Stimulated activated CD8-positive, alpha-beta memory T cell treated with anti-CD3 and anti-CD28 coated beads, Interleukin-12 subunit alpha, Interleukin-12 subunit beta, amount 100 ng/mL, for 1 hour (primary cell): ENCODE results near the gene MDH1B.
"Not testable (repeated sequence)": the region's sequence is repeated elsewhere in the genome, so short reads cannot be mapped to it uniquely, and the experiment has no call there.

Experiments used
- DNase-seq: peaks from one replicate; pipeline ENCODE4 v3.0.0-alpha.2; 2020; ENCODE audit warnings: low read depth

MDH1B gene

DNA sequence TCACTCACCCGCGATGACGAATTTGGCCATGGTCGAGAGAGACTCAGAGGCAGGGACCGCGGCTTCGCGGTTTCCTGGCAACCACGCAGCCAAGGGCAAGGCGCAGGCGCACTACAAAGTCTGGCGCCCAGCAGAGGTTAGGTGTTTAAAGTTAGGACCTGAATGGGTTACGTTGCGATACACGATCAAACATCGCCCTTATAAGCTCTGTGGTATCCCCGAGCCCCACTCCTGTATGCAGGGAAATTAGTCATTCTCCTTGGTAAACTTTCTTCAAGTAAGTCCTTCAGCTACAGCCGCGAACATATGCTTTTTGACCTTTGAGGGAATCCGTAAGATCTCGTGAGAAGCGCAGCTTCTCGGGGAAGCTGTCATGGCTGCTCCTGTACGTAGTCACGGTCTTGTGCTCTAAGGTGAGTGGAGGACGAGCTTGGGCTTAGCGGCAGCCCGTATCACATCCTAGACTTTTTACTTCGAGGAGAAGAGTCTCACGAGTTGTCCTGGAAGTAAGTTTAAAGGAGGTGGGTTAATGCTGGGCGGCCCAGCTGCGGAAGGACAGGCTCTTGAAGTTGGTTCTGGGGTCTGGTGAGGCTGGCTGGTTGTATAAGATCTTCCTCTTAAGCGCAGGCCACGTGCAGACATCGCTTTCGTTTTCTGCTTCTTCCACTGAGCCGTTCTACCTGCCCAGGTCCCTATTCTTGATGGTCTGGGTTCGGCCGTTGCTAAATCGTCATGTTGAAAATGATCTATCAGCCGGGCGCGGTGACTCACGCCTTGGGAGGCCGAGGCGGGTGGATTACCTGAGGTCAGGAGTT, at the start of gene MDH1B, which contains the start of gene FASTKD2:
MDH1B (minus strand) TSS at position 87 of the 815 bp plus-strand sequence; CDS start at position 30, 57 bp downstream.
FASTKD2 (plus strand) TSS at position 365 of the 815 bp plus-strand sequence. CDS start 1,088 bp downstream, outside the sequence.
- peak; percentile 65 for DNase-seq

DNA sequence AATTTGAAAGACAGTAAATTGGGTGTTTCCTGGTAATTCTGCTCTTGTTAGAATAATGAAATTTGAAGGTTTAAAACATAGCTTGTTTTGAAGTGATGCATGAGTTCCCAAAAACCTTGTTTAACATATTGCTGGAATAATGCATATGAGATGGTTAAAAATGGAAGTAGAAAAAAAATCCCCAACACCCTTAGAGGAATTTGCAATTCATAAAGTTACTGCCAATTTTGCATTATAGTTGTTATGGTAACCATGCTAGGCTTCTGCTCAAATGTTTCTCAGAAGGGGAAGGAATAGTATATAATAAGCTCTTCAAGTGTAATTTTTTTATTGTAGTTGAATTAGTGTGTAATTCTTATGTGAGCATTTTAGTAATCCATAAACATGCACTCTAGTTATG, 49.4 kb upstream of the MDH1B start:
- no peak for DNase-seq

DNA sequence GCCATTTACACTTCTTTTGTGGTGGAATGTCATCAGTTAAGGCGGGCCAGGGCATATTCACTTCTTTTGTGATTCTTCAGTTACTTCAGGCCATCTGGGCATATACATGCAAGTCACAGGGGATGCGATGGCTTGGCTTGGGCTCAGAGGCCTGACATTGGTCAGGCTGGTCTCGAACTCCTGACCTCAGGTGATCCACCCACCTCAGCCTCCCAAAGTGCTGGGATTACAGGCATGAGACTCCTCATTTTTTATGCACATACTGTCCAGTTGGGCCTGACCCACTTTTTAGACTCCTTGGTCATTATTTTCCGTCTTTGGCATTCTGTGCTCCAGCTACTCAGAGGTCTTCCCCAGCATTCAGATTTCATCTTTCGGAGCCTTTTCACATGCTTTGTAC, 47.3 kb upstream of the MDH1B start:
- DNase-seq: not testable (repeated sequence)

DNA sequence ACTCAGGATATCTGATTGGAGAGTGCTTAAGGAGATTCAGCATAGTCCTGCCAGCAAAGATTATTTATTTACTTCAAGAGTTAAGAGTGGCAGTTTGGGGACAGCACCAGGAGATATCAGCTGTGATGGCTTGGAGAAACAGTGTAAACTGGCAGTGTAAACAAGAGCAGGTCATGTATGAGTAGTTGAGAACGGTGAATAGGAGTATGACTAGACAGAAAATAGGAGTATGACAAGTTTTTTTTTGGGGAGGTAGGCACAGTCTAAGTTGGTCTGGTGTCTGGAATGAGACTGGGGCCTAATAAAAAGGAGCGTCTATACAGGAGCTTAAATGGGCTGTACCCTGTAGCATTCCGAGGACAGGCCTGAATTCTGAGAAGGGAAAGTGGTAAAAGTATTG, 42.5 kb upstream of the MDH1B start:
- not testable (repeated sequence) for DNase-seq

DNA sequence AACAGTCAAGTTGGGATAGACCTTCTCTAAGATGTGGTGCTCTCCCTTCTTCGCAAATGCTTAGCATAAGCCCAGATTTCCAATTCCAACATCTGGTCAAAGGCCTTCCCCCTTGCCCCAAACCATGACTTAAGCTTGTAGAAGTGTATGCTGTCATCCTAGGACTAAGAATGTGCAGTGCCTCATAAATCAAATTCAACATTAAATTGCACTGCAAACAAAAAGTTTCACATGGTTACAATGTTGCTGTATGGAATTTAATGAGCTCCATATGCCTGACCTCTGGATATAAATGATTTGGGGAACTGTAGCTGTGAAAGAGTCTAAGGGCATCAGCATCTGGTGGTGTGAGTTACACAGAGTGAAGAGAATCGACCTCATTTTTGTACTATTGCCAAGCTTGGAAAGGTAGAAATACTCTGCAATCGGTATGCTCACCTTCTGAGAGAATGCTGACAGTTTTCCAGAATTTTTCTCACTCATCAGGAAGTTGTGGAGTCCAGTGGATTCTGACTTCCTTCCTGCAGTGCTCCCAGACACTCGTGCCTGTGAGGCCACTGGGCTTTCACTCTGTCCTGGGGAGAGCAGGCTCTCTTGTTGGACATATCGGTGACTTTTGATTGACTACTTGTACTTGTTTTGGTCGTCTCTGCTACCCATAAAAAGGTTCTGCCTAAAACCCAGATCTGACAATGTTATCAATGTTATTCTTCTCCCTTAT, 40.9 kb upstream of the MDH1B start:
- no peak for DNase-seq

DNA sequence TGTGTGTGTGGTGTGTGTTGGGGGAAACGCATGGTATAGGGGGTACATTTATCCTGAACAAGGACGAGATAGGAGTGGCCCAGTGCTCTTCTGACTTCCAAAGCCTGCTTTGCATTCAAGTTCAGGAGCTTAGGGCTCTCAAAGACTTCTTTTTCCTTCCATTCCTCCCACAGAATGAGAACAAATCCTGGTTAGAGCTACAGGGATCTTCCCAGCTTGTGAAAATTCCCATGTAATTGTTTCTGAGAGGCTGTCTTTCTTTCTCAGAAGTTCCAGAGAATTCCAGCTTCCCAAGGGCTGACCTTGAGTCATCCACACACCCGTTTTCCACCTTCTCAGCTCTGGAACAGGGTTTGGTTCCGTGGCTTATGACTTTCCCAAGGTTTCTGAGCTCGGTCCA, 39.2 kb upstream of the MDH1B start:
- DNase-seq: no peak

DNA sequence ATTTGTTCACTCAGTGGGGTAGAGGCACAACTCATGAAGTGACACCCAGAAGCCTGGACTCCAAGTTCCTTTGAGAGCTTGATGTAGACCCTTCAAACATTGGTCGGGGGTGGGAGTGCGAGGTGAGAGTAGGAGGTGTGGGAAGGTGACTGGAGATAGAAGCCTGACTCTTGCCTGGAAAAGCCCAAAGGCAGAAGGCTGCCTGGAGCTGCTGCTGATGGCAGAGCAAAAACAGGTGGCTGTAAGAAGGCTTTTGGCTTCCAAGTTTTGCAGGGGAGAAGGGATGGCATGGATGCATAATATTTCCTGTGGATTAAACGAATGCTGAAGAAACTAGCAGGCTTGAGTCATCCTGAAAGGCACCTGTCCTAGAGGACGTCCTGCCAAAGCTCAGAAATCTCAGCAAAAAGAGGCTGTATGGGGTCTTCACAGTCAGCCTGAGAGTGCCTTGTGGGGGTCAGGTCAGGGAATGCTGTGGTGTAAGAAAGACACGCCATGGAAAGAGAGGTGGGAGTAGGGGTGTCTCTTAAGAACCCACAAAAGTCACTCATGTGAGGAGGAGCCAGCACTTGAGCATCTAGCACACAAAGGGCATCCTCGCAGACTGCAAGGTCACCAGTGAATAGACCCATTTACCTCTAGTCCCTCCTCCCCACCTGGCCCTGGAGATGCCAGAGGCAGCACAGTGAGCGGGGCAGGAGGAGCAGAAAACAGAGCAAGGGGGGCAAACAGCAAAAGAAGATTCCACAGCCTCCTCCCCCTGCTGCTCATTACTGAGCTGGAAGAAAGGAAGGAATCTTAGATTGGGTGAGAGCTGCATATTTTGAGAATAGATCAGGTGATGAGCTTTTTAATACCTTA, 37.8 kb upstream of the MDH1B start:
- DNase-seq: no peak

DNA sequence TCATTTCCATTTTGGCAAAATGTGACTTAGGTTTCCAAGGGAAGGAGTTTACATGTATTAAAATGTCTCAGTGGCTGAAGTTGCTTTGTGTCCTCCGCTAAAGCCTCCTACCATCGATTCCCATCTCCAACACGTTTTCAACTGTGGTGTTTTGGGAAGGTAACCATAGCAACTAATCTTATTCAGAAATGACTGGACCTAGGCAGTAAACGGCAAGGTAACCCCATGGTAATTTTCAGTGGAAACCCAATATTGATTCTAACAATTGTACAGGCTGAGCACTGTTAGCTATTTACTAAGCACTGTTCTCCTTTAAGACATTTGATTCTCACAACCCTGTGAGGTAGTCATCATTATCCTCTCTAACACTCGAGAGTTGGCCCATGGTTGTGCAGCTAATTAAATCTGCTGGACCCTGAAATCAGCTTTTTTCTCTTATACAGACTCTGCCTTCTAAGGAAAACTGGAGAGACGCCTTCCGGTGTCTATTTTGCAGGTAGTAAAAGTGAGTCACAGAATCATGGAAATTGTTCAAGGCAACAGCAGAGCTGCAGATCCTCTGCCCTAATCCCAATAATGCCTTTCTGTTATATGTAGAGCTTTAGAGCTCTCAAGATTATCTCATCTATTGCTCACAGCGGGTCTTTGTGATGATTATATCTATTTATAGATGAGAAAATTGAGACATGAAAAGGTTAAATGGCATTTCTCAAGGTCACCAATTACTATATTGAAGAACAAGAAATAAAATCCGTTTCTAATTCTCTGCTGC, 36.5 kb upstream of the MDH1B start:
- DNase-seq: no peak

DNA sequence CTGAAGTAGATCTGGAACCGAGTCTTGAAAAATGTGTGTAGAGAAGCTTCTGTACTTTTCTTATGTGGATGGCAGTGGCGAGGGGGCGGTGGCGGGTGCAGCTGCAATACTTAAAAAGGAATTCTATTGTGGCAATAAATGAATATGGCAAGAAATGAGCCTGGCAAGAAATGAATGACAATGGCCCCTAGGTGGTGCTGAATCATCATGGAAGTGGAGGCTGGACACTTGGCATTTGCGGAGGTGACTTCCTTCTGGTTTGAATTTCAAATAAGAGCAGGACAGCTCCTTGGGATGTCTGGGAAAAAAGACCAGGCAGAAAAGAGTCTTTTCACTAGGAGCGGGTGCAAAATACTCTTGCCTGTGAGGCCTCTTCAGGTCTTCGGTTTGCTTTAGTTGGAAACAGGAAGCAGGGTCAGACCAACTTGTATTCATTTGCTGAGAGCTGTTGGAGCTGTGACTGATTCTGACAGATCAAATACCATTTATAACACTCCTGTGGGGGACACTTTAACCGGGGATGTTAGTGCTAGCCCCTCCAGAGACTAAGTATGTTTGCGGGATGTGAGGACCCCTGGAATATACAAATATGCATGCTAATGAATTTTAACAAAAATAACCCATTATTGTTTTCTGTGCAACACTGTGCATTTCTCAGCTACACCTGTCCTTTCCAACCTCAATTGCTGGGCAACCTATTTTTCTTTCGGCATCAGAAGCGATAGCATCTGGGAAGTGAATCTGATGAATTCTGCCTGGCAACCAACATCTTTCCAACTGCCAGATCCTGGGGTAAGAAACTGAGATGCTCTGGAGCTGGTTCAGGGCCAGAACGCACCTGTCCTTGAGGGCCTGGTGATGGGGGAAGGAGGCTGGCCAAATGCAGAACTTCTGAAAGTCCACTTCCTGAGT, 35.6 kb upstream of the MDH1B start:
- peak; percentile 4 for DNase-seq

DNA sequence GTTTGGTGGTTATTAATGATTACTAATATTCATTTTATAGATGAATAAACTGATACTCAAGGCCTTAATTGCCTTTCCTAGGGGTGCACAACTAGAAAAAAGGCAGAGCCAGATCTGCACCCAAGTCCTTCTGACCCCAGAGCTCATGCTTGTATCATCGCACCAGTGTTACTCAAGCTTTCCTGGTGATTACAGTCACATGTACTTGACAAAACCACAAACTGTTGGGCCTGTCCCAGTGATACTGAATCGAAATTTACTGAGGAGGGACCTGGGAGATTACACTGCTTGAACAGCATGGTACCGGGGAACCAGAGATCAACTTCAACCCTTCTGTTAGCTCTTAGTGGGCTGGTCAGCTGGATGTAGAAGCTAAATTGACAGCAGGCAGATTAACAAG, 34.0 kb upstream of the MDH1B start:
- DNase-seq: no peak

DNA sequence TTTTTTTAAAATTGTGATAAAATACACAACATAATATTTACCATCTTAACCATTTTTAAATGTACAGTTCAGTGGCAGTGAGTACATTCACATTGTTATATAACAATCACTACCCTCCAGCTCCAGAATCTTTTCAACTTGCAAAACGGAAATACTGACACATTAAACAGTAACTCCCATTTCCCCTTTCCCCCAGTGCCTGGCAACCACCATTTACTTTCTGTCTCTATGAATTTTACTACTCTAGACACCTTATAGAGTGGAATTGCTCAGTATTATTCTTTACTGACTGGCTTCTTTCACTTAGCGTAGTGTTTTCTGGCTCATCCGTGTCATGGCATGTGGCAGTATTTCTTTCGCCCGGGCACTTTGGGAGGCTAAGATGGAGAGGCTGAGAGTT, 32.9 kb upstream of the MDH1B start:
- DNase-seq: no peak

DNA sequence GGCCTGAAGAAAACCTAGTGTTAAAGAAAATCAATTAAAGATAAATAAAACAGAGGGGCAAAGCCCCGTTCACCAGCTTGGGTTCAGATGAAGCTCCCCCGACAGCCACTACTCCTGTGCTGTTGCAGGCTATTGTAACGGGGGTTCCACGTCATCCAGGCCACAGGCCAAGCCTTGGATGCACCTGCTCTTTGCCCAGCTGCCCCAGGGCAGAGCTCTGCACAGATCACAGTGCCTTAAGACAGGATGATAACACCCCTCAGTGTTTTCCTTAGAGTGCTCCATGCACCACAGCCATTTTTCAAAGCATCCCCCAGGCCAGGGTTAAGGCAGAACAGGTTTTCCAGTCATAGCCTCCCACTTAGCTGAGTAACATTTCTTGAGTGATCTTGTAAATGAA, 32.2 kb upstream of the MDH1B start:
- no peak for DNase-seq

DNA sequence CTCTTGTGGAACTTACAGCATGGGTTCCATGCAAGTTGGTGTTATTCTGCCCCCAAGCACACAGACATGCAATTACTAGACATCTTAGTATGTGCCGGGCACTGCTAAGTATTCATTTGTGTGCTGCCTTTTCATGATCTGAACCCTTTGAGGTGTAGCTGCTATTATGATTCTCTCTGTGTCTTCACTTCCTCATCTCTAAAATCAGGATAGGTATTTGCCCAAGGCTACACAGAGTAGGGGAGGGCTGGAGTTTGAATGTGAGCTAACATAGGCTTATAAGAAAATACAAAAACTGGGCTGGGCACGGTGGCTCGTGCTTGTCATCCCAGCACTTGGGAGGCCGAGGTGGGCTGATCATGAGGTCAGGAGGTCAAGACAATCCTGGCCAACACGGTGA, 27.5 kb upstream of the MDH1B start:
- no peak for DNase-seq

DNA sequence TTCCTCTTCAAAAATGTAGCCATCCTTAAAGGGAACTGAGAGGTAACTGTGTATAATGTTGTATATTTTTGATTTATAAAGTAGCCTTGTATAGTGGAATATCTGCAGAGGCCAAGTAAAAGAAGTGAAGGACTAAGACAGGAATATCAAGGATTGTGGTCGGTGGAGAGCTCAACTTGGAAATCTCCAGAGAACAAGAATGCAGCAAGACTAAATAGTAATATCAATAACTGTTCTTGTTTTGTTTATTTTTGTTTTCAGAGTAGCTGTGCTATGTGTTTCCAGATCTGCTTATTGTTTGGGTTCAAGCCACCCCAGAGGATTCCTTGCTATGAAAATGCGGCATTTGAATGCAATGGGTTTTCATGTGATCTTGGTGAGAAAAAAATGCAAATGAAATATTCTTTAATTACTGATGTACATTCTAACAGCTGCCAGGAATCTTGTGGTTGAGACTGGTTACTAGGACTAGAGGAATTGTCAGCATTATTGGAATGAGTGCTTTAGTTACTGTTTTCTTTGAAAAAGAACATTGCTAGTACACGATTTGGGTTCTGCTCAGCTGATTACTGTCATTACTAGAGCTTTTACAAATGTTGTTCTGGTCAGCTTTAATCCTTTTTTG, 25.3 kb upstream of the MDH1B start:
- DNase-seq: no peak

DNA sequence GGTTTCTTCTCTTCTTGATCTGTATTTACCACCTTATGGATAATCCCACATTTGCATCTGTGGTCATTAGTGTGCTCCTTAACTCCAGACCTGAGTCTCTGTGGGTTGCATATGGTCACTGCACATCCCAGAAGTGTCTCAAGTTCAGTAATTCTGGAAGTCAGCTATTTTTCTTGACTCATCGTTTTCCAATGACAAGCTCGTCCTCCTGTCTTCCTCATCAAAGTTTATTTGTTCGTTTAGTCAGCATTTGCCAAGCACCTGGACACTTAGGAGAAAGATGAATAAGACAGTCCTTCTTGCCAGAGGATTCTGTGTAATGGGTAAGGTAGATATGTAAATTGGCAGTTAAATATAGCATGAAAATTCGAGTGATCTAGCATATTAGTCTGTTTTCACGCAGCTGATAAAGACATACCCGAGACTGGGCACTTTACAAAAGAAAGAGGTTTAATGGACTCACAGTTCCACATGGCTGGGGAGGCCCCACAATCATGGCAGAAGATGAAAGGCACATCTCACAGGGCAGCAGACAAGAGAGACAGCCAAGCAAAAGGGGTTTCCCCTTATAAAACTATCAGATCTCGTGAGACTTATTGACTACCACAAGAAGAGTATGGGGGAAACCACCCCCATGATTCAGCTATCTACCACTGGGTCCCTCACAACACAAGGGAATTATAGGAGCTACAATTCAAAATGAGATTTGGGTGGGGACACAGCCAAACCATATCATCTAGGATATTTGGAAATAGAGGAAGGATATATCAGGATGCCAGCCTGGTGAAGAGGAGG, 19.6 kb upstream of the MDH1B start:
- DNase-seq: no peak

DNA sequence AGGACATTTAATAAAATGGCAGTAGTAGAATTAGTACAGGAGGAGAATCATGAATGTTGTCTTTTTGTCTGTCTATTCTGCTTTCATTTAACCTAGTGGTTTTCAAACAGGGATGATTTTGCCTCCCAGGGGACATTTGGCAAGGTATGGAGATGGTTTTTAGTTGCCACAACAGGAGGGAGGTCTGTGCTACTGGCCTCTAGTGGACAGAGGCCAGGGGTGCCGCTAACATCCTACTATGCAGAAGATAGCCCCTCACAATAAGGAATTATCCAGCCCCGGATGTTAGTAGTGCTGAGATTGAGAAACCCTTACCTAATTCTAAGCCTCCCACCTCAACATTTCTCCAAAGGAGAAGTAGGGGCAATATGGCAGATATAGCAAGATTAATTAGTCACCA, 18.6 kb upstream of the MDH1B start:
- DNase-seq: no peak

DNA sequence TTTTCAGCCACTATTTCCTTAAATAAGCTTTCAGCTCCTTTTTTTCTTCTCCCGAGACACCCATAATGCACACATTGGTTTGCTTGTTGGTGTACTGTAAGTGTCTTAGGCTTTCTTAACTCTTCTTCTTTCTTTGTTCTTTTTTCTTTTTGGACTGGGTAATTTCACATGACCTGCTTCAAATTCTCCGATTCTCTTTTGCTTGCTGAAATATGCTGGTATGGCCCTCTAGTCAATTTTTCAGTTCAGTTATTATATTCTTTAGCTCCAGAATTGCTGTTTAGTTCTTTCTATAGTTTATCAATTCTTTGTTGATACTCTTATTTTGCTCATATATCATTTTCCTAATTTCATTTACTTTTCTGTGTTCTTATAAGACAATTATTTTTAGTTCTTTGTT, 15.5 kb upstream of the MDH1B start:
- DNase-seq: no peak

DNA sequence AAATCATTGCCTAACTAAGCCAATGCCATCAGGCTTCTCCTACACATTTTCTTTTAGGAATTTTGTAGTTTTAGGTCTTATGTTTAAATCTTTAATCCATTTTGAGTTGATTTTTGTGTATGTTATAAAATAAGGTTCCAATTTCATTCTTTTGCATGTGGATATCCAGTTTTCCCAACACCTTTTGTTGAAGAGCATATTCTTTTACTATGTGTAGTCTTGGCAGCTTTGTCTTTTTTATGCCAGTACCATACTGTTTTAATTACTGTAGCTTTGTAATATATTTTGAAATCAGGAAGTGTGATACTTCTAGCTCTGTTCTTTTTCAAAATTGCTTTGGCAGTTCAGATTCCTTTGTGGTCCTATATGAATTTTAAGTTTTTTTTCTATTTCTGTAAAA, 11.3 kb upstream of the MDH1B start:
- DNase-seq: no peak

DNA sequence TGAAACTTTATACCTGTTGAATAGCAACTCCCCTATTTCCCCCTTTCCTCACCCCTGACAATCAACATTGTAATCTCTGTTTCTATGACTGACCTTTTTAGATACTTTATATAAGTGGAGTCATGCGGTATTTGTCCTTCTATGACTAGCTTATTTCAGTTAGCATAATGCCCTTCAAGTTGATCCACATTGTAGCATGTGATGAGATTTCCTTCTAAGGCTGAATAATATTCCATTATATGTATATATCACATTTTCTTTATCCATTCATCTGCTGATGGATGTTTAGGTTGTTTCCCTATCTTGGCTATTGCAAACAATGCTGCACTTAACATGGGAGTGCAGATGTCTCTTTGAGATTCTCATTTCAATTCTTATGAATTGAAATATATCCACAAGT, 9.7 kb upstream of the MDH1B start:
- no peak for DNase-seq
